ENCODE results near the gene MAN1A1. TPM values are rescaled to one million over a fixed set of nuclear protein-coding genes. Genes with fewer than 3 reads are reported as not detected.

MAN1A1 gene
- total and polyA plus RNA-seq, 2 of the 8 experiments (the other 6 are each of a cell fraction or from before 2014, with no cell fraction given), result 1.8 to 5.4 TPM

DNA sequence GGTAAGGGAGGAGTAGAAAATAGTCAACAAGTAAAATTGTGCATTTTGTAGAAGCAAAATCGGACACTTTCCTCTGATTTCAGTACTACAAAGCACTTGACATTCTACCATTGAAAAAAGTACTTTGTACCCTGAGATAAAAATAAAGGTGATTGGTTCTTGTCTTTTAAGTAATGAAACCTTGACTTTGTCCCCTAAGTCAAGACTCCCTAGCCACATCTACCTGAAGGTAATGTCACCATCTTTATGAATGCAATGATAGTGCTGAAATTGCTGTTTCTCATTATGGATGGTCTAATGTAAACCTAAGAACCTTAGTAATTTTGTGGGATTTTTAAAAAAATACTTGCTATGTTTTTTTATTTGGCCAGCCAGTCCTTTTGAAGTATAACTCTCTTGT, 2.4 kb upstream of the MAN1A1 start:
- H2AFZ ChIP-seq (ENCODE audit: low read length), result no peak overlapping the region
- no peak overlapping the region for H3K14ac ChIP-seq (ENCODE audit: insufficient read length)
- H2BK15ac ChIP-seq (ENCODE audit: low read length), result no peak overlapping the region
- no peaks in the 10 kb centered on the region for H3K79me2 ChIP-seq (ENCODE audit: control insufficient read depth in 1 of 2, insufficient read depth in 2 of 2, low read length in 2 of 2)
- H3K36me3 ChIP-seq (ENCODE audit: control insufficient read depth in 2 of 4, insufficient read depth in 4 of 4, low read length in 3 of 4), result no peaks in the 10 kb centered on the region
- H4K8ac ChIP-seq (ENCODE audit: extremely low read depth, insufficient read depth, low read length), result no peak overlapping the region
- no peak overlapping the region for H3K4me2 ChIP-seq (ENCODE audit: insufficient read depth in 1 of 2, low read depth in 2 of 2, low read length in 2 of 2)
- 86% methylated on average over 1 of the region's 1 CpG; no CpG with 5 or more reads in 1 of the 2 experiments for WGBS, 2 experiments (ENCODE audit: extremely low coverage in 1 of 2, insufficient coverage in 1 of 2, insufficient read length in 1 of 2, insufficient replicate concordance in 2 of 2, low coverage in 1 of 2, low lambda C conversion rate in 2 of 2, missing lambda C conversion rate in 1 of 2)
- H3K4ac ChIP-seq (replicated peaks; ENCODE audit: insufficient read length, low read depth, low read length), result no peak overlapping the region
- H3K23ac ChIP-seq (ENCODE audit: insufficient read length), result no peak overlapping the region
- H4K91ac ChIP-seq (replicated peaks; ENCODE audit: insufficient read length, low read length), result no peak overlapping the region
- peaks cover 15% of the 10 kb centered on the region; the same call in 1 of the 2 replicates for H3K23me2 ChIP-seq (ENCODE audit: low read depth, low read length)
- no peaks in the 10 kb centered on the region for H3K9me3 ChIP-seq (ENCODE audit: insufficient read depth in 2 of 2, low read depth in 1 of 2, low read length in 1 of 2)
- no peaks in the 10 kb centered on the region for H4K20me1 ChIP-seq (replicated peaks in 1 of 2; ENCODE audit: control insufficient read depth in 1 of 2, insufficient read depth in 2 of 2, low read length in 2 of 2)
- no peak overlapping the region for H3K18ac ChIP-seq (ENCODE audit: extremely low read depth, low read length)
- no peak overlapping the region for H2BK20ac ChIP-seq (ENCODE audit: low read length)
- CTCF ChIA-PET (ENCODE audit: partially characterized antibody), result no interaction called here
- H4K5ac ChIP-seq (ENCODE audit: insufficient read length, low read depth, low read length), result no peak overlapping the region
- no peak for TF ChIP-seq CTBP2 (IDR thresholded peaks at IDR 0.05; ENCODE audit: borderline replicate concordance, insufficient read depth, insufficient read length, low read length)
- peaks cover 2 to 10% (median 5%) of the 10 kb centered on the region in 4 experiments; a peak in 4 of 7 replicates for H3K4me1 ChIP-seq (replicated peaks in 1 of 4; ENCODE audit: control insufficient read depth in 3 of 4, insufficient read depth in 4 of 4, low read length in 3 of 4)
- H2BK12ac ChIP-seq (ENCODE audit: low read depth, low read length), result no peak overlapping the region
- no peaks in the 10 kb centered on the region for H3K79me1 ChIP-seq (ENCODE audit: low read depth, low read length)
- no peak overlapping the region for H2AK5ac ChIP-seq (ENCODE audit: low read depth, low read length)
- FAIRE-seq (no peak), DNase-seq (ENCODE audit: low read depth in 1 of 2, low spot score in 2 of 2) (no peak)
- no peak overlapping the region for H2BK120ac ChIP-seq (replicated peaks; ENCODE audit: low read depth, low read length)
- H2BK5ac ChIP-seq (ENCODE audit: low read depth, low read length), result no peak overlapping the region
- H3K27ac ChIP-seq (ENCODE audit: low read depth, low read length), result no peak overlapping the region
- no peak overlapping the region for H3K4me3 ChIP-seq (ENCODE audit: extremely low read depth in 1 of 4, insufficient read depth in 2 of 4, low read depth in 3 of 4, low read length in 4 of 4)
- H3K56ac ChIP-seq (replicated peaks; ENCODE audit: insufficient read length, low read depth, low read length), result no peak overlapping the region
- POLR2A ChIA-PET (ENCODE audit: partially characterized antibody), result no interaction called here
- H3K27me3 ChIP-seq (replicated peaks in 1 of 4; ENCODE audit: control insufficient read depth in 3 of 4, extremely low read depth in 1 of 4, insufficient read depth in 3 of 4, low read length in 3 of 4), result peaks cover 0 to 18% (median 14%) of the 10 kb centered on the region in 4 experiments; a peak in 6 of 7 replicates
- no peak overlapping the region for H3K9ac ChIP-seq (replicated peaks in 1 of 4; ENCODE audit: extremely low read depth in 1 of 4, low read depth in 3 of 4, low read length in 3 of 4)
